VCaP (cell line): ENCODE measurements around the gene CLCN7.

Experiments used
- H3K27ac ChIP-seq: fragments of 450-650 bp; 2 replicates; pipeline ENCODE4 v1.5.1; 2017
- CTCF ChIP-seq: fragments of 450-650 bp; conservative IDR thresholded peaks from 2 replicates; pipeline ENCODE4 v1.5.1; 2017; ENCODE audit warnings: mild to moderate bottlenecking, moderate library complexity

The CLCN7 gene

GRCh38 chr16:1508494-1509187, 33.8 kb upstream of the CLCN7 start:
- no peak overlapping the region for H3K27ac ChIP-seq
- TF ChIP-seq CTCF: no peak

- no peak for TF ChIP-seq CTCF
- H3K27ac ChIP-seq: no peak overlapping the region
Observed at GRCh38 chr16:1506494-1507213, 31.8 kb upstream of the CLCN7 start.

GRCh38 chr16:1505912-1506311, 31.1 kb upstream of the CLCN7 start:
- no peak for TF ChIP-seq CTCF
- H3K27ac ChIP-seq: no peak overlapping the region

GRCh38 chr16:1505073-1505844, 30.4 kb upstream of the CLCN7 start:
- no peak for TF ChIP-seq CTCF
- no peak overlapping the region for H3K27ac ChIP-seq

- no peak overlapping the region for H3K27ac ChIP-seq
- TF ChIP-seq CTCF: no peak
Observed at GRCh38 chr16:1503110-1503955, 28.5 kb upstream of the CLCN7 start.

GRCh38 chr16:1502092-1503004, 27.5 kb upstream of the CLCN7 start:
- no peak for TF ChIP-seq CTCF
- H3K27ac ChIP-seq: no peak overlapping the region
